GM19193 (cell line): ENCODE data around the gene HOXC12.

ENCODE experiments used
- POLR2A ChIP-seq: IDR thresholded peaks from 4 replicates; pipeline ENCODE4 v1.6.1; 2011; ENCODE audit not compliant: insufficient read depth, insufficient read length; ENCODE audit errors: extremely low read depth

HOXC12 gene

GRCh38 chr12:53970451-53970850 is 15.7 kb downstream of the HOXC12 start:
- no peak for TF ChIP-seq POLR2A

- TF ChIP-seq POLR2A: no peak
These were observed 16.4 kb downstream of the HOXC12 start for GRCh38 chr12:53971129-53971528.

GRCh38 chr12:53971686-53972085 is 17.0 kb downstream of the HOXC12 start:
- no peak for TF ChIP-seq POLR2A

GRCh38 chr12:53972152-53972702 is 17.5 kb downstream of the HOXC12 start:
- no peak for TF ChIP-seq POLR2A

GRCh38 chr12:53972722-53973235 is 18.1 kb downstream of the HOXC12 start, which contains the start of gene HOXC11:
HOXC11 (plus strand) TSS chr12:53973126; CDS start chr12:53973242, 116 bp downstream.
- TF ChIP-seq POLR2A: no peak

GRCh38 chr12:53973236-53974042 is 18.7 kb downstream of the HOXC12 start:
- TF ChIP-seq POLR2A: no peak

GRCh38 chr12:53974084-53975063 is 19.7 kb downstream of the HOXC12 start, which contains the start of gene HOTAIR:
HOTAIR (minus strand) TSS chr12:53974954.
- TF ChIP-seq POLR2A: no peak

GRCh38 chr12:53975064-53975471 is 20.4 kb downstream of the HOXC12 start:
- no peak for TF ChIP-seq POLR2A

GRCh38 chr12:53975479-53976152 is 20.9 kb downstream of the HOXC12 start:
- no peak for TF ChIP-seq POLR2A

GRCh38 chr12:53976172-53976822 is 21.6 kb downstream of the HOXC12 start:
- no peak for TF ChIP-seq POLR2A

GRCh38 chr12:53976823-53977595 is 22.3 kb downstream of the HOXC12 start:
- TF ChIP-seq POLR2A: no peak

GRCh38 chr12:53977596-53978445 is 23.1 kb downstream of the HOXC12 start:
- no peak for TF ChIP-seq POLR2A
